HG03159 (cell line): ENCODE data around the gene NEDD8.

Source experiments
- ATAC-seq: cut with Tn5 transposase; IDR thresholded peaks from one replicate; pipeline ENCODE4 v1.9.1; 2021; ENCODE audit warnings: mild to moderate bottlenecking, moderate library complexity; ENCODE audit not compliant: unreplicated experiment

The NEDD8 gene

DNA sequence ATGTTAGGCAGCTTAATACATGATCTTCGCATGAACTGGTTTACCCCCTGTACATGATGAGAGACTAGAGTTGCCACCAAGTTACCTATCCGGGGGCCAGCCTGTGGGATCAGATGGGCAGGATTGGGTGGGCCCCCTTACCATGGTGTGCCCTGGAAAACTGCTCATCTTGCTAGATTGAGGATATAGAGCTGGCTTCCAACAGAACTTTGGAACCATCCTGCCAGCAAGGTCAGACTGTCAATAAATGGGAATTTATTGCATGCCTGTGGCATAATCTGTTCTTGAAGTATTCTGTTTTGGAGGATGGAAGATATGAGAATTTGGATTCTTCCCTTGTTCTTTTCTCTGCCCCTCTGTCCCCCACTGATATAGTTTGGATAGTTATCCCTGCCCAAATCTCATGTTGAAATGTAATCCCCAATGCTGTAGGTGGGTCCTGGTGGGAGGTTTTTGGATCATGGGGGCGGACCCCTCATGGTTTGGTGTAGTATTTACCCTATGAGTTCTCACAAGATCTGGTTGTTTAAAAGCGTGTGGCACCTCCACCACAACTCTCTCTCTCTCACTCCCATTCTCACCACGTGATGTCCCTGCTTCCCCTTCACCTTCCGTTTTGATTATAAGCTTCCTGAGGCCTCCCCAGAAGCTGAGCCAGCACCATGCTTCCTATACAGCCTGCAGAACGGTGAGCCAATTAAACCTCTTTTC is 33.2 kb downstream of the NEDD8 start:
- no peak for ATAC-seq

- ATAC-seq: no peak
These were observed 35.1 kb downstream of the NEDD8 start for GRCh38 chr14:24197056-24197450.

GRCh38 chr14:24196071-24197055 is 35.8 kb downstream of the NEDD8 start:
- ATAC-seq: peak; percentile 15

- ATAC-seq: peak; percentile 82
These were observed 36.7 kb downstream of the NEDD8 start, which contains the start of gene TM9SF1 for GRCh38 chr14:24195186-24196070. TM9SF1 (minus strand) TSS chr14:24195441; CDS start chr14:24195019, 422 bp downstream.

DNA sequence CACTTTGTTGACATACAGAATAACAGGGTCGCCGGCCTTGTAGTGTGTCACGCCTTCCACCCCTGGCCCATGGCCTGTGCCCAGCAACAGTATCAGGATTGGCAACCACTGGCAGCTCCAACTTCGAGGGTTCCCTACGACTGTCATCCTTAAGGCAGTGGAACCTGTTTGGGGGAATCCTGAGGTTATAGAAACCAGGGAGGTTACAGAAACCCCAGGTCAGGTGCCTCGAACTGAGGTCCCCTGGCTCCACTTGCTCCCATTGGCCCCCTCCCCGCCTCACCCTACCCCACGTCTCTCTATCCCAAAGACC is 37.3 kb downstream of the NEDD8 start:
- no peak for ATAC-seq

DNA sequence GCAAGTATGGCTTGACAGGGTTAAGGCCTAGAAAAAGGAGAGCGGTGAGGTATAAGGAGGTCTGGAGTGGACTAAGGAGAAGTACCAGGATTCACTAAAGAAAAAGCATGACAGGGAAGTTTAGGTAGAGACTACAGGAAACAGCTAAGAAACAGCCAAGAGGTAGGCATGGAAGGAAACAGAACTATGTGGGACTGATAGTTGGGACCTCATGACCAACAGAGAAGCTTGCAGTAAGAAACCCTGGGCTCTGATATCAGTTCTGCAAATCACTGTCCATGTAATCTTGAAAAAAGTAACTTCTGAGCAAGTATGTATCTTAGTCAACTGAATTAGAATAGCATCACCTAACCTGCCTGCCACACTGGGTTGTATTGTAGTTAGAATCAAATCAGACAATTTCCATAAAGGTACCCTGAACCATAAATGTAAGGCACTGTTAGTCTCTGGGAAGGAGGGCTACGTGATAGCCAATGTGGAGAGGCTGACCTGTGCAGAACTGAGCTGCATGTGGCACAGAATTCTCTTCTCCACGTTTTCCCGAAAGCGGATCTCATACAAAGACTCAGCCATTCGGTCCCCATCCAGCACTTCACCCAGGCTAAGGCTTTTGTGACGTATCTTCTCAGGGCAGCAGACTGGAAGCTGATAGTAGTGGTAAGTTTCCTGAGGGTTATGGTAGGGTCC is 37.8 kb downstream of the NEDD8 start:
- no peak for ATAC-seq

DNA sequence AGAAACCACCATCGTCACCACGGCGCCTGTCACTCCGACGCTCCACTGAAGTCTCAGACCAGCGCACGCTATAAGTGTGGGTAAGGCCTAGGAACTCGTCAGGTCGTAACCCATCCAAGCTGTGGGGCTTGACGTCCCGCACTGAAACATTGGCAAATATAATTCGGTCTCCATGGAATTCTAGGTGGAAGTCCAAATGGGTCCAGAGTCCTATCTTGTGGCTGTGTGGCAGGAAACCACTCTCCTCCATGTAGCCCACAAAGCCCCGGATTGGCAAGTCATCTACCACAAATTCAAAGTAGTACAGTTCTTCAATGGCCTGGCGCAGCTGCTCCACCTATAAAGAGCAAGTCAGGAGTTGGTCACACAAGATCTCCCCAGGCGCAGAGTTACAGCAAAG is 39.2 kb downstream of the NEDD8 start:
- ATAC-seq: no peak

GRCh38 chr14:24190416-24190815 is 41.8 kb downstream of the NEDD8 start:
- no peak for ATAC-seq

GRCh38 chr14:24189460-24189859 is 42.7 kb downstream of the NEDD8 start:
- ATAC-seq: no peak

DNA sequence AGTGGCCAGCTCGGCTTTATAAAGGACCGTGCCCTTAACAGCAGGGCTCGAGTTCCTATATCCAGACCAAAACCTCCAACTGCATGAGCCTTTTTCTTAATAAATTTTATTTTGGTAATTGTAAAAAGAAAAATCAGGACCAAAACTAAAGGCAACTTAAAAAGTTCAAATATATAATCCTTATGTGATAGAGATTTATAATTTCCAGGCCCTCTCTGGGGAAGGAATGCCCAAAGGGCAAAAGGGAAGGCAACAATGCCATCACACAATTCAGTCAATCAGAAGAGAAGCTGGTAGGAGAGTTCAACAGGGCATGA is 43.1 kb downstream of the NEDD8 start:
- no peak for ATAC-seq

DNA sequence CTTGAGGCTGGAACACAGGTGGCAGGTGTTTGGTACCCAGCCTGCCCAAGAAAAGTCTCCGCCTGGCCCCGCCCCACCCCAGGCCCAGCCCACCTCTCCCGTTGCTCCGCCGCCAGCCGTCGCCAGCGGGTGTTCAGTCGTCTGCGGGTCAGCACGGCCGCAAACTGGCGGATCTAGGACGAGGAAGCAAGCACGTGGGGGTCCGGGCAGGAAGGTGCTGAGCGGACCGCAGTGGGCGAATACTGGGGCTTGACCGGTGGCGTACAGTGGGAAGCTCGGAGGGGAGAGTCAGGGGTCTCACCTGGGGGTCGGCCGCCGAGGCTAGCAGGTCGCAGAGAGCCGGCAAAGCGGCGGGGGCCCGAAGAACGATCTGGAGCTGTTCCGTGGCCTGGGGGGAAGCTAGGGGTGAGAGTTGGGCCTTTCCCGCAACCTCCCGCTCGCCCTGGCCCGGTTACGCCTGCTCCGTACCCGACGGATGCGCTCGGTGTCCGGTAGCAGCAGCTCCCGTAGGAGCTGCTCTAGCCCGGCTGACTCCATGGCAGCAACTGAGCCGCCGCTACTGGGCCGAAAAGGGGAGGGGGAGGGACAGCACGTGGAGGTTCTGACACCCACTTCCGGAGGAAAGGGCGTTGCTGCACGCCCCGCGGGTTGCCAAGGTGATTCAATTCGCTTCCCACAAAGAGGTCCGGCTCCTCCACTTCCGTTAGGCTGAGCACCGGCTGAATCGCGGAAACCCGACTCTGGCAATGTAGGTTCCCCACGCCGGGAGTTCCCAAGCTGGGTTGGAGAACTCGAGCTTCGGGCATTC is 43.7 kb downstream of the NEDD8 start, which contains the start of gene IPO4:
Gene IPO4, minus strand, starts transcription at position 566 of the 808 bp plus-strand sequence. Its CDS starts 29 bp downstream, at position 537.
- peak; percentile 85 for ATAC-seq

DNA sequence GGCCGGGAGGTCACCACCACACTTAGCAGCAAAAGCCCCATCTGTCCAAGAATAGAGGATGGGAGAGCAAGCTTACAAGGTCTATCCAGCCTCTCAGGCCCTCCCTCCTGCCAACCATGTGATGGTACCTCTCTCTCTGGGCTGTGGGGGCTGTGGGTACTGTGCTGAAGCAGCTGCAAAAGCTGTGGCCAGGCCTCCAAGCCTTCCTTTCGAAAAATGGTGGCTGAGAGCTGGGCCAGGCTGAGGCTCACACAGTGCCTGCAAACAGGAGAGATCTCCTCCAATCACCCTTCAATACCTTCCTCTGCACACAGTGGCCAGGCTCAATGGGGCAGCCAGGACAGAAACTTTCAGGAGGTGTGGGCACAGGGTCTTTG is 44.6 kb downstream of the NEDD8 start:
- ATAC-seq: no peak

- ATAC-seq: no peak
These were observed 45.2 kb downstream of the NEDD8 start for GRCh38 chr14:24186831-24187538.

DNA sequence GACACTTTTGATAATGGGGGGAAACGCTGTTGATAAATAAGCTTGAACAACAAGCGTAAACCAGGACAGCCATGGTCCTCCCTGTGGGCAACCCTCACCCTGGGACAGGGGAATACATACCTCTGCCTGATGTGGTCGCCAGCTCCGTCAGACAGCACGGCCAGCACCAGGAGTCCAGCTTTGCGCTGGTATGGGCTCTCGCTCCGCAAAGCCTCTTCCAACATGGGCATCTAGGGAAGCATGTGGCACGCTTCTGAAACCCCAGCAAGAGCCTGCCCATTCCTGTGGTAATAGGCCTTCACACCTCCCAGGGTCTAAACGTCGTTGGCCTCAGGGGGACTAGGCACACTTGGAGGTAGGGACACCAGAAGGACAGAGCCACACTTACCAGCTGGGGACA is 46.4 kb downstream of the NEDD8 start:
- no peak for ATAC-seq

- ATAC-seq: no peak
These were observed 47.1 kb downstream of the NEDD8 start for GRCh38 chr14:24185026-24185425.

DNA sequence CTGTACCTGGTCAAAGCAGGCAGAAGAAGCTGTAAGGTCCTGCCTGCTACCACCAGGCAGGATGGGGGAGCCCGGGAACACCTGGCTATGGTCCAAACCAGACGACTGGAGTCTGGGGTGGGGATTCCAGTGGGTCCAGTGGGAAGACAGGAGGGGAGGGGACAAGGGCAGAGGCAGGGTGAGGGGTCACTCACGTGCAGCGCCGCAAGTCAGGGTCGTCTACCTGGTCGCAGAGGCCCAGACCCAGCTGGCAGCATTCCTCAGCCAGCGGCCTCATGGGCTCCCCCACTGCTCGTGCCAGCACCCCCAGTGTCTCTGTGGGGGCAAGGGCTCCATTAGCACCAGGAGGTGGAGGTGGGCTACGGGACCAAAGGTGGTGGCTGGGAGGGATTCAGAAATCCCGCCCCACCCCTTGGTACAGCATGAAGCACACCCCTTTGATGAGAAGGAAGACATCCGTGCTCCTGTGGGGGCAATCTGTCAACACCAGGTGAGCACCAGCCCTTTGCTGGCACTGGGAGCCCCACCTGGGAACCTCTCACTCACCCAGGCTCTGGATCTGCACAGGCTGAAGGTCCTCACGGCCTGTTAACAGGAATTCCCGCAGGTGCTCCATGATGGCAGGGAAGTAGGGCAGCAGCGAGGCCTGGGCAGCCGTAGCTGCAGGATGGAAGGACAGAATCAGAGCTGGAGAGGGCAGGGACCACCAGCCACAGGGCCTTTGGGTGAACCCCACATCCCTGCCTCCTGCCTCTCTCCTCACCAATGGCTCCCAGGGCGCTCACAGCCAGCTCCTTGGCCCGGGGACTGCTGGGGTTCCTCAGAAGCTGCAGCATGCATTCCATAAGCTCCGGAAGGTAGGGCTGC is 47.8 kb downstream of the NEDD8 start:
- ATAC-seq: no peak

GRCh38 chr14:24183014-24183481 is 49.1 kb downstream of the NEDD8 start:
- no peak for ATAC-seq
